ENCODE data around the gene CAMK1D.

- TF ChIP-seq ESRRA (IDR thresholded peaks at IDR 0.05; ENCODE audit: low read length) = no peak
- TF ChIP-seq CTCF (IDR thresholded peaks at IDR 0.05 in 2 of 3, conservative IDR thresholded peaks at IDR 0.05 in 1 of 3; ENCODE audit: control insufficient read depth in 2 of 3, extremely low read depth in 1 of 3, insufficient read depth in 1 of 3, low read depth in 3 of 3, low read length in 3 of 3) = no peak
- no peak for TF ChIP-seq CEBPB (IDR thresholded peaks at IDR 0.05; ENCODE audit: borderline replicate concordance in 1 of 2, low read depth in 2 of 2, low read length in 2 of 2)
- TF ChIP-seq EGR1 (IDR thresholded peaks at IDR 0.05; ENCODE audit: borderline replicate concordance in 1 of 2, low read depth in 2 of 2, low read length in 2 of 2) = no peak
These were observed 189.2 kb downstream of the CAMK1D start for GRCh38 chr10:12538491-12538995.

Measured in GM12878 (cell line).